ENCODE data around the gene HIGD1C. TPM values are rescaled to one million over a fixed set of nuclear protein-coding genes. Genes with fewer than 3 reads are reported as not detected.

The HIGD1C gene
- polyA plus RNA-seq, 1 experiment = not detected

- DNase-seq (ENCODE audit: low read depth) = peak; percentile 39
- H3K36me3 ChIP-seq (ENCODE audit: control insufficient read depth, insufficient read depth, low read length) = peaks cover 13% of the 10 kb centered on the region
Measured at GRCh38 chr12:51000245-51000644, 47.9 kb downstream of the HIGD1C start.

GRCh38 chr12:51001799-51002198 is 49.5 kb downstream of the HIGD1C start:
- no peak for DNase-seq (ENCODE audit: low read depth)
- no peaks in the 10 kb centered on the region for H3K27me3 ChIP-seq (ENCODE audit: control insufficient read depth, insufficient read depth, low read length)
- ChIA-PET CTCF (interaction anchor here (1.5 to 2.2 kb wide), 2 partner anchors 16 to 25 kb away, joined by 3 to 10 read pairs; partner anchors contain the start of gene SLC11A2), POLR2A (no interaction called here)
- no peak for TF ChIP-seq CTCF (IDR thresholded peaks at IDR 0.05; ENCODE audit: insufficient read depth, low read depth, low read length)
- peaks cover 4% of the 10 kb centered on the region; the same call in 1 of the 2 replicates for H3K36me3 ChIP-seq (ENCODE audit: control insufficient read depth, insufficient read depth, low read length)
- no peak overlapping the region for H3K4me3 ChIP-seq (ENCODE audit: low read depth, low read length)

More at GRCh38 chr12:51000245-51000644, 47.9 kb downstream of the HIGD1C start:
- POLR2A ChIA-PET = no interaction called here
- Histone ChIP-seq H3K27me3 (ENCODE audit: control insufficient read depth, insufficient read depth, low read length) (no peaks in the 10 kb centered on the region), H3K4me3 (ENCODE audit: low read depth, low read length) (no peak overlapping the region)
- CTCF ChIA-PET = interaction anchor here (0.6 kb wide), 1 partner anchor 353 kb away, joined by 3 read pairs; no protein-coding TSS in a partner anchor
- no peak for TF ChIP-seq CTCF (IDR thresholded peaks at IDR 0.05; ENCODE audit: insufficient read depth, low read depth, low read length)

- no peak for DNase-seq (ENCODE audit: low read depth)
- H3K4me3 ChIP-seq (ENCODE audit: low read depth, low read length) = no peak overlapping the region
- no peaks in the 10 kb centered on the region for H3K27me3 ChIP-seq (ENCODE audit: control insufficient read depth, insufficient read depth, low read length)
- ChIA-PET CTCF (no interaction called here), POLR2A (no interaction called here)
- peaks cover 5% of the 10 kb centered on the region; the same call in 1 of the 2 replicates for H3K36me3 ChIP-seq (ENCODE audit: control insufficient read depth, insufficient read depth, low read length)
- TF ChIP-seq CTCF (IDR thresholded peaks at IDR 0.05; ENCODE audit: insufficient read depth, low read depth, low read length) = no peak
Measured at GRCh38 chr12:51004504-51004903, 52.2 kb downstream of the HIGD1C start.

- no peak for DNase-seq (ENCODE audit: low read depth)
- Histone ChIP-seq H3K36me3 (ENCODE audit: control insufficient read depth, insufficient read depth, low read length) (peaks cover 5% of the 10 kb centered on the region; the same call in 1 of the 2 replicates), H3K4me3 (ENCODE audit: low read depth, low read length) (no peak overlapping the region), H3K27me3 (ENCODE audit: control insufficient read depth, insufficient read depth, low read length) (no peaks in the 10 kb centered on the region)
- TF ChIP-seq CTCF (IDR thresholded peaks at IDR 0.05; ENCODE audit: insufficient read depth, low read depth, low read length) = no peak
- POLR2A ChIA-PET = no interaction called here
- CTCF ChIA-PET = interaction anchor here (0.6 kb wide), 1 partner anchor 179 kb away, joined by 3 read pairs; no protein-coding TSS in a partner anchor
Measured at GRCh38 chr12:51005030-51005429, 52.7 kb downstream of the HIGD1C start.

GRCh38 chr12:51005671-51006070 is 53.3 kb downstream of the HIGD1C start:
- POLR2A ChIA-PET = interaction anchor here (0.6 kb wide), 1 partner anchor 230 kb away, joined by 7 read pairs; no protein-coding TSS in a partner anchor
- H3K27me3 ChIP-seq (ENCODE audit: control insufficient read depth, insufficient read depth, low read length) = no peaks in the 10 kb centered on the region
- TF ChIP-seq CTCF (IDR thresholded peaks at IDR 0.05; ENCODE audit: insufficient read depth, low read depth, low read length) = no peak
- DNase-seq (ENCODE audit: low read depth) = no peak
- no peak overlapping the region for H3K4me3 ChIP-seq (ENCODE audit: low read depth, low read length)
- peaks cover 5% of the 10 kb centered on the region; the same call in 1 of the 2 replicates for H3K36me3 ChIP-seq (ENCODE audit: control insufficient read depth, insufficient read depth, low read length)
- CTCF ChIA-PET = interaction anchor here (0.6 to 0.8 kb wide), 2 partner anchors 105 to 180 kb away, joined by 3 read pairs; no protein-coding TSS in a partner anchor

Data from BJ (cell line).